Measurements from ENCODE around the gene RAD51B.

Gene RAD51B

DNA sequence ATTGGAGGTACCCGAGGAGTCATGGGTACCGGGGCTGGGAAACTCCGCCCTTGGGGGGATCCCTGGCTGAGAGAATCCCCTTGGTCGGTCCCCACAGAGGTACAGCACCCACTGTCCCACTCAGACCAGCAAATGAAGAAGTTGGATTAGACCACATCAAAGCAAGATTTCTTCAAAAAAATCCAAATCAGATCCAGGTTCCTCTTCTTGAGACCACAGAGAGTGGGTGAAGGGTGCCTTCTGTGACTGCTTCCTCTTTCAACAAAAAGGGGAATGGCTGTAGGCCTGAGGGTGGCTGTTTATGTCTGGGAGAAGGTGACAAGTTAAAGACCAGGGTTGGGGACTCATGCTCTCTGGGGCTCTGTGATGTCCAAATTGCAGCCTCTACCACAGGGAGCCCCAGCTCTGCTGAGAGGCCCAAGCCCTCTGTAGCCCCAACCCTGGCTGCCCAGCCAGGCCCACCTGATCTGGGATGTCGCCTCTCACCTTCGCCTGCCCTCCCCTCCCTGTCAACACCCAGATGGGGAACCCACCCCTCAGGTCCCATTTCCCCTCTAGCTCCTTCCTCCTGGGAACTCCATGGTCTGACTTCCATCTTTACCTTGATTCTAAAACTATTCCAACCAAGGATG lies 922.4 kb downstream of the RAD51B start:
- Mint-ChIP-seq H3K36me3 (peaks cover 2% of the 10 kb centered on the region), H3K4me3 (no peak overlapping the region), H3K4me1 (no peaks in the 10 kb centered on the region), H3K27me3 (no peaks in the 10 kb centered on the region), H3K9me3 (no peaks in the 10 kb centered on the region), H3K27ac (no peak overlapping the region)

DNA sequence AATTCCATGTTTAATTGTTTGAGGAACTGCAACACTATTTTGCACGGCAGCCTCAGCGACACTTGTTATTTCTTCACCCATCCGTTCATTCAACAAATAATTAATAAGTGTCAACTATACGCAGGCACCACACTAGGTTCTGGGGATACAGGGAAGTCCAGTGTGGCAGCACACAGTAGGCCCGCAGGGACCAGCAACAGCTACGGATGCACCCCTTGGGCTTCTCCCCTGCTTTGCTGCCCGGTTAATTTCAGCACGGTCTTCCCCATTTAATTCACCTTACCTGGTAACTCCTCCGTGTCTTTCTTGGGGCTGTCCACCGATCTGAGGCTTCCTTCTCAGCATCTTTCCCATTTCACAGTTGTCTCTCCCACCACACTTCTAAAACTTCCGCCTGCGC lies 925.0 kb downstream of the RAD51B start:
- H3K4me1 Mint-ChIP-seq: peaks cover 4% of the 10 kb centered on the region
- H3K4me3 Mint-ChIP-seq: no peak overlapping the region
- H3K9me3 Mint-ChIP-seq: no peaks in the 10 kb centered on the region
- H3K36me3 Mint-ChIP-seq: peaks cover 2% of the 10 kb centered on the region
- peak overlapping the region; percentile 46 for H3K27ac Mint-ChIP-seq
- no peaks in the 10 kb centered on the region for H3K27me3 Mint-ChIP-seq

DNA sequence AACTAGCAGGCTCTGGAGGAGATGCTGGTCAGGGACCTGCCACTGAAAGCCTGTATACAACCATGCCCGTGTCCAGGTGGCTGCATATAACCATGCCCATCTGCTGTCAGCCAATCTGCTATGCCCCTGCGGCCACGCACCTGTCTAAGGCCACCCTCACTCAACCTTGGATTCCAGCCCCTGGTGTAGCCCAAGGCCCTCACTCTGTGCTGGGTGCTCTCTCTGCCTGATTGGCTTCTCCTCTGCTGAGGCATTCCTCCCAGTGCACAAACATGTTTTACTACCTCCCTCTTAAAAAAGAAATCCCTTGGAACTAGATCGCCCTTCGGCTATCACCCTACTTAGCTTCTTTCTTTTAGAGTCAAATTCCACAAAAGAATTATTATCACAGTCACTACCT lies 927.8 kb downstream of the RAD51B start:
- H3K4me3 Mint-ChIP-seq: no peak overlapping the region
- H3K27ac Mint-ChIP-seq: no peak overlapping the region
- H3K27me3 Mint-ChIP-seq: no peaks in the 10 kb centered on the region
- H3K36me3 Mint-ChIP-seq: no peaks in the 10 kb centered on the region
- H3K4me1 Mint-ChIP-seq: peaks cover 15% of the 10 kb centered on the region
- H3K9me3 Mint-ChIP-seq: no peaks in the 10 kb centered on the region

DNA sequence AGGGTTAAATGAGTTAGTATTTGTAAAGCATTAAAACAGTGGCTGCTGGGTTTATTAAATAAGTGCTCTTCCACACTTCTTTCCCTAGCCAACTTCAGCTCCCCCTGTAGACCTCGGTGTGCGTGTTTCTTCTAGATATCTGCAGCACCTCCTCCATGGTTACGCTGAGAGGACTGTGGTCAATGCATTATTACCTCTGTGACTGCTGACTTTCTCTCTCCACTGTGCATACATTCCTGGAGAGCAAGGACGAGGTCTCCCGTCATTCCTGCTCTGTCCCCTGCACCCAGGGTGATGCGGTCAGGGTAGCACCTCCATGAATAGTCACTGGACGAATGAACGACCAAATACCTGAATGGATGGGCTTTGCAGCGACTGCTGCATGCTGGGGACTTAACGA lies 928.7 kb downstream of the RAD51B start:
- H3K36me3 Mint-ChIP-seq: no peaks in the 10 kb centered on the region
- H3K27me3 Mint-ChIP-seq: no peaks in the 10 kb centered on the region
- peaks cover 15% of the 10 kb centered on the region for H3K4me1 Mint-ChIP-seq
- no peak overlapping the region for H3K4me3 Mint-ChIP-seq
- no peaks in the 10 kb centered on the region for H3K9me3 Mint-ChIP-seq
- no peak overlapping the region for H3K27ac Mint-ChIP-seq

DNA sequence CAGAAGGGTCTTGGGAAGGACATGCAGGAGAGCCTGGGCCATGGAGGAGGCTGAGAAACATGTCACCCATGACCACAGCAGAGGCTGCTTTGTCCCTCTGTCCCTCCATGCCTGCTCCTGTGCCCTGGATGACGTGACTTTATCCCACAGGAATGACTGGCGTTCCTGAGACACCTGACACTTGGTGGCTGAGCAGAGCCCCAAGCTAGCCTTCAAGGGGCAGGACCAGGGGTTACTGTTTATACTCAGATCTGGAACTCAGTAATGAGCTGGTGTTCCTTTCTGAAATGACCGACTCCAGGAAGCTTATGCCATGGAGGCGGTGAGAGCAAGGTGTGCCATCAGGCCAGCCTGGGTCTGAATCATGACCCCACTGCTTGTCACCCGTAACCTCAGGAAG lies 929.1 kb downstream of the RAD51B start:
- no peaks in the 10 kb centered on the region for H3K36me3 Mint-ChIP-seq
- H3K9me3 Mint-ChIP-seq: no peaks in the 10 kb centered on the region
- H3K4me1 Mint-ChIP-seq: peaks cover 15% of the 10 kb centered on the region
- no peak overlapping the region for H3K27ac Mint-ChIP-seq
- no peak overlapping the region for H3K4me3 Mint-ChIP-seq
- no peaks in the 10 kb centered on the region for H3K27me3 Mint-ChIP-seq

DNA sequence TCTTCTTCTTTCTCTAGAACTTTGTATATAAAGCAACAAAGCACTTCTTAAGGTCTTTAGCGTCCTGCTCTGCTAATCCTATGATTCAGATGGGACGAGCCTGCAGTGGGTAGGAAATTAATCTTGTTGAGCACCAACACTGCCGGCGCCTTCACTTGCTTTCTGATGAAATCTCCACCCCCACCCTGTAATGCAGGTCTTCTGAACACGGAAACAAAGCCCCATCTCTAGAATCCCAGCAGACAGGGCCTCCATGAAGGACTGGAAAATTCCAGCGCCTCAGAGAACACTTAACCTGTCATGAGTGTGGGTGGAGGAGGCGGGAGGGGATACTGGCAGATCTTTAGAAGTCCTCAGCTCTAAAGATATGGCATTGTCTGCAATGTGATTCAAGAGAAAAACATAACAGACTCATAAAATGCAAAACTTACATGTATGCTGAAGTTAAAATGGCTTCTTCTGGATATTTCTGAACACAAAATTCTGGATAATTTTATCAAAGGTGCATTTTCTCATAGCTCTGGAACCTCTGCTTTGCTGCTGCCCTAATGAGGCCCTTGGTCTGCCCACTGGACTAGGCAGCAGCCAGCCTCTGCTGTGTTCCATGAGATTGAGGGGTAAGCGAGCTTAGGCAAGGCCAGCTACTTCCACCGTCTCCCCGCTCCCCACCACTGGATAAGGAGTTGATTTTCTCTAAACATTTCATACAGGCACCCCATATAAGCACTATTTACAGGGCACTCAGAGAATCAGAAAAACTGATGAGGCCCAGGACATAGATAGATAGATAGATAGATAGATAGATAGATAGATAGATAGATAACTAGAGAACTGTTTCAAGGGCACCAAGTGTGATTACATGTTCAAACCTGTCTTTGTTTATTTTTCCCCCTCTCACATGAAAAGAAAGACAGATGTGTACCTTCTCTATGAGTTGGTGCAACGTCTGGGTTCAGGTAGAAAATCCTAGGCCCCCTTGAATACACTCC lies 930.2 kb downstream of the RAD51B start:
- no peak overlapping the region for H3K27ac Mint-ChIP-seq
- H3K9me3 Mint-ChIP-seq: no peaks in the 10 kb centered on the region
- H3K36me3 Mint-ChIP-seq: no peaks in the 10 kb centered on the region
- H3K4me3 Mint-ChIP-seq: no peak overlapping the region
- H3K27me3 Mint-ChIP-seq: no peaks in the 10 kb centered on the region
- peaks cover 15% of the 10 kb centered on the region for H3K4me1 Mint-ChIP-seq

DNA sequence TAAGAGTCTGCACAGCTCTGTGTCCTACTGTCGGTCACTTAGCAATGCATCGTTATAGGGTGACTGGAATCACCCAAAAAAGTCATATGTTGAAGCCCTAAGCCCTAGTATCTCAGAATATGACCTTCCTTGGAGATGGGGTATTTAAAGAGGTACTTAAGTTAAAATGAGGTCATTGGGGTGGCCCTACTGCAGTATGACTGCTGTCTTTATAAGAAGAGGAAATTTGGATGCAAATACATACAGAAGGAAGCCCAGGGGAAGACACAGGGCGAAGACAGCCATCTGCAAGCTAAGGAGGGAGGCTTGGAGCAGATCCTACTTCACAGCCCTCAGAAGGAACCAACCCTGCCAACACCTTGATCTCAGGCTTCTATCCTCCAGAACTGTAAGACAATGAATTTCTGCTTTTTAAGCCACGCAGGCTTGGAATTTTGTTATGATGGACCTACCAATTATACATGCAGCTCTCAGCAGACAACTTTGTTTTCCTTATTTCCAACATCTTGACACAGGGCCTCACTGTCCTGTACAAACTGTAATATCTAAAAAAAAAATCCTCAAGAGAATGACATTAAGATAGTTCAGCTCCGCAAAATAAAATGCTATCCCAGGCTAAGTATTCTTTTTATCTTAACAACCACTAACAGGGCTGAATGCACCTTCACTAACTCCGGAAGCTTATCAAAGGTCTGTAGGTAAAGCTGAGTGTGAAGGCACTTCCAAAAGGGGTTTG lies 932.9 kb downstream of the RAD51B start:
- Mint-ChIP-seq H3K4me1 (peaks cover 23% of the 10 kb centered on the region), H3K27ac (no peak overlapping the region), H3K4me3 (no peak overlapping the region), H3K36me3 (no peaks in the 10 kb centered on the region), H3K9me3 (no peaks in the 10 kb centered on the region), H3K27me3 (no peaks in the 10 kb centered on the region)

DNA sequence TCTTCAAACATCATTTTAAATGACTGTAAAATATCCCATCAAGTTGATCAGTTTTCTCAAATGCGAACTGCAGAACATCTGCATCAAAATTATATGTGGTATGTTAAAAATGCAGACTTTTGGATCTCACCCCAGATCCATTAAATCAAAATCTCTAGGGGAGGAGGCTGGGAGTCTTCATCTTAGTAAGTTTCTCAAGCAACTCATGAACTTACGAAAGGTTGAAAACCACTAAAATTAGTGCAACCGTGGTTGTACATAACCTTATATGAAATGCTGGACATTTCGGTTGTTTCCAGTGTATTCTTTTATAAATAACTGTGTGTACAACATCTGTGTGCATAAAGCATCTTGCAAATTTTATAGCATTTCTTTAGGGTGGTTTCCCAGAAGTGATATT lies 934.1 kb downstream of the RAD51B start:
- H3K27me3 Mint-ChIP-seq: no peaks in the 10 kb centered on the region
- no peak overlapping the region for H3K4me3 Mint-ChIP-seq
- H3K9me3 Mint-ChIP-seq: no peaks in the 10 kb centered on the region
- H3K4me1 Mint-ChIP-seq: peaks cover 30% of the 10 kb centered on the region
- H3K27ac Mint-ChIP-seq: no peak overlapping the region
- H3K36me3 Mint-ChIP-seq: no peaks in the 10 kb centered on the region

DNA sequence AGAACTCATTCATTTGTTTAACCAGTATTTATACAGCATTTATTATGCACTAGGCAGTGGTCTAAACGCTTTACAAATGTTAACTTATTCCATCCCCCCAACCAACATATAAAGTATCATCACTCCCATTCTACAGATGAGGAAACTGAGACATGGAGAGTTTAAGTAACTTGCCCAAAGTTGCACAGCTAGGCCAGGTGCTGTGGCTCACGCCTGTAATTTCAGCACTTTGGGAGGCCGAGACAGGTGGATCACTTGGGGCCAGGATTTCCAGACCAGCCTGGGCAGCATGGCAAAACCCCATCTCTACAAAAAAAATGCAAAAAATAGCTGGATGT lies 935.4 kb downstream of the RAD51B start:
- Mint-ChIP-seq H3K27ac (no peak overlapping the region), H3K36me3 (no peaks in the 10 kb centered on the region), H3K4me1 (peaks cover 27% of the 10 kb centered on the region), H3K27me3 (no peaks in the 10 kb centered on the region), H3K9me3 (no peaks in the 10 kb centered on the region), H3K4me3 (no peak overlapping the region)

DNA sequence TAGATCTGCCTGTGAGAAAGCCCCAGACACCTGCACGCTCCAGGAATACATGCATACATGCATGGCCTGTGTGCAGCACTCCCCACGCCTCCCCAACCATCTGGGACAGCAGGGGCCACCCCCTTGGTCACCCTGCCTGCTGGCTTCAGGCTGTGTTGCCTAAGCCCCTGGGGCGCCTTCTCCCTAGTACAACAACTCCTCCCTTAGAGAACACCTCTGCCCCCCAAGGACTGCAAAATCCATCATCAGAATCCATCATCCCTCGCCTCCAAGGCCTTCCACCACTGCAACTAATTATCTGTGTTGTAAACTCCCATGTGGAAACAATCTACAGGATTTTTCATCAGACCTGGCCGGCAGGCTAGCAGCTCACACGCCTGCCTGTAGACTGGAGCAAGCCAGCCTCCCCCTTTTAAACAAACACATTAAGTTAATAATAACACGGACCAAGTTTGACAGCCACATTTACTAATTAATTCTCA lies 936.5 kb downstream of the RAD51B start:
- Mint-ChIP-seq H3K27ac (peak overlapping the region; percentile 32), H3K36me3 (no peaks in the 10 kb centered on the region), H3K4me1 (peaks cover 23% of the 10 kb centered on the region), H3K9me3 (no peaks in the 10 kb centered on the region), H3K4me3 (no peak overlapping the region), H3K27me3 (no peaks in the 10 kb centered on the region)

DNA sequence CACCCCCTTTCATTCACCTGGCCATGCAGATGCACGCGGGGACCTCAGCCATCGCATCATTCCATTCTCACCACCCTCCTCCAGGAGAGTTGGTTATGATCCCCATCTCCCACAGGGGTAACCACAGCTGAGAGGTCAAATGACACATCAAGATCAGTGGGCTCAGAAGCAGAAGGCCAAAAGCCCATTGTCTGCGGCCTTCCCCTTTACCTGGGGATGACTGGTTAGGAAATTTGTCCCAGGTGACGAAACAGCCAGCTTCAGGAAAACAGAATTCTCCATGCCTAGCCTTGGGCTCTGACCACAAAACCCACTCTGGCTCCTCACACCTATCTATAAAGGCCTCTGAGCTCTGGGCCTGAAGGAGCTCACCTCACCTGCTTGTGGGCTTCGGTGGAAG lies 937.2 kb downstream of the RAD51B start:
- peaks cover 23% of the 10 kb centered on the region for H3K4me1 Mint-ChIP-seq
- no peaks in the 10 kb centered on the region for H3K9me3 Mint-ChIP-seq

DNA sequence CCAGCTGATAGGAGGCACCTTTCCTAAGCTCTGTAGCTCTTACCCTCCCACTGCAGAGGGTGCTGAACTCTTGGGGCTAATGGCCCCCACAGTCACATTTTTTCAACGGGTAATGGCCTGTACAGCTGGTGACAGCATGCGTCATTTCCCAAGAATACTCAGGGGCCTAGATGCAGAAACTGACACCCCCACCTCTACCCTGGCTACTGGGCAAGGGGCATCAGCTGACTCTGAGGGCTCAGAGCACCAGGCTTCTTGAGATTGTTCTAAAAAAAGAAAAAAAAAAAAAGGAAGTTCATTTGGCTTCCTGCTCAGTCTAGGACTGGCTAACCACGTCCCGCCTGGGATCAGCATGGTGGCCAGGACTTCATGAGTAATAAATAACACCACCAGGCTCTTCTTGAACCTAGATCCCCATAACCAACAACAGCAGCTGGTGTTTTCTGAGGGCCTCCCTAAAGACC lies 938.1 kb downstream of the RAD51B start:
- Mint-ChIP-seq H3K36me3 (no peaks in the 10 kb centered on the region), H3K27me3 (no peaks in the 10 kb centered on the region), H3K9me3 (no peaks in the 10 kb centered on the region), H3K4me1 (peaks cover 19% of the 10 kb centered on the region), H3K4me3 (no peak overlapping the region), H3K27ac (no peak overlapping the region)

More for the DNA sequence above, 937.2 kb downstream of the RAD51B start:
- Mint-ChIP-seq H3K27ac (no peak overlapping the region), H3K4me3 (no peak overlapping the region), H3K36me3 (no peaks in the 10 kb centered on the region), H3K27me3 (no peaks in the 10 kb centered on the region)

DNA sequence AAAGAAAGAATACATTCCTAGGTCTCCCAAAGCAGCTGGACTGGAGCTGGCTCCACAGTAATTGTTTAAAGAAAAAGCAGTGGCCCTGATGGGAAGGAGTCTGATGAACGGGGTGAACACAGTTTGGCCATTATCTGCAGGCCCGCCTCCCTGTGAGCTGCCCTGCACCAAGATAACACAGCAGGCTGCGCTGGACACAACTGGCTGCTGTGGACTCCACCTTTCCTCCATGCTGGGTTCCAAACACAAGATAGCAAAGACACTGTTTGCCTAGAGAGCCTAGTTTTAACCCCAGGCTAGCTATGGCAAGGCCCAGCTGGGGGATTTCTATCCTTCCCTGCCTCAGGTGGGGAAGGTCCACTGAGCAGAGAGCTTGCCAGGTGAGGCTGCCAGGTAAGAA lies 938.7 kb downstream of the RAD51B start:
- Mint-ChIP-seq H3K27ac (no peak overlapping the region), H3K36me3 (no peaks in the 10 kb centered on the region), H3K9me3 (no peaks in the 10 kb centered on the region), H3K4me1 (peaks cover 19% of the 10 kb centered on the region), H3K4me3 (no peak overlapping the region), H3K27me3 (no peaks in the 10 kb centered on the region)

DNA sequence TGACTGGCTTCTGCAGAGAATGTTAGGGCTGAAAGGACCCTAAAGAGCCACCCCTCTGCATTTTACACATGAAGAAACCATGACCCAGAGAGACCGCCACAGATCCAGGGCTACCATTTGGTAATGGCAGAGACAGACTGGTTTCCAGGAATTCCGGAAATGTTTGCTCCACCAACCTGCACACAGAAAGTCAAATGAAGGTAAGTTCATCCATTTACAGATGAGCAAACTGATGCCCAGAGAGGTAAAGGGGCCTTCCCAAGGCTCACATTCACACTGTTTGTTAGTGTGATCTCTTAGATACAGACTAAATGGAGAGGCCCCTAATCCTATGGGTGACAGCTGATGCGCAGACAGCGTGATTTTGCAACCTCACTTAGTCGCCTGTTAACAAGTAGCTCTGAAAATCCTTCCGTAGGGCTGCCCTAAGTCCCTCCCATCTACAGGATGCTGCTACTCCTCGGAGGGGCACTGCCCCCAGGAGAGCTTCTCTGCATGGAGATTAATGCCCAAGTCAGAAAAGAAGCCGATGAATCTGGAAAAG lies 939.5 kb downstream of the RAD51B start:
- H3K27me3 Mint-ChIP-seq: no peaks in the 10 kb centered on the region
- no peaks in the 10 kb centered on the region for H3K36me3 Mint-ChIP-seq
- H3K27ac Mint-ChIP-seq: no peak overlapping the region
- peaks cover 19% of the 10 kb centered on the region for H3K4me1 Mint-ChIP-seq
- H3K4me3 Mint-ChIP-seq: no peak overlapping the region
- H3K9me3 Mint-ChIP-seq: no peaks in the 10 kb centered on the region

DNA sequence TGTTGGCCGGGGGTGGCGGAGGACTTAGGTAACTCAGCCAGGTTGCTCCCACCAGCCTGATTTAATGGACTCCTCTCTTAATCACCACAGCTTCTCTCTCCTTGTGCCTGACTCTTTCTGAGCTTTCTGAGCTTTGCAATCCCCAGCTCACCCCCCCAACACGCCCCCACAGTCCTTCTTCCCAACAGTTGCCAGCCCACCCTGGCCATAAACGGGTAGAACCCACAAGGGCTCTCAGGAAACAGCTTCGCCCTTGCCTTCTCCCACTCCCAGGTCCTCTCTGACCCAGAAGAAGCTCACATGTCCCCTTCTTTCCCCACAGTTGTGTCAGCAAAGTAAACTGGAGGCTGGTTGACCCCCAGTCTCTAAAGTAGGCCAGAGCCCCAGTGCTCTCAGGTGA lies 940.4 kb downstream of the RAD51B start:
- H3K27me3 Mint-ChIP-seq: no peaks in the 10 kb centered on the region
- no peaks in the 10 kb centered on the region for H3K9me3 Mint-ChIP-seq
- H3K27ac Mint-ChIP-seq: no peak overlapping the region
- H3K4me1 Mint-ChIP-seq: peaks cover 25% of the 10 kb centered on the region
- no peaks in the 10 kb centered on the region for H3K36me3 Mint-ChIP-seq
- H3K4me3 Mint-ChIP-seq: no peak overlapping the region
